Mesenchymal stem cell (in vitro differentiated cells and primary cell): ENCODE data around the gene EEF2.

Source experiments
- DNase-seq: peaks from one replicate; pipeline ENCODE4 v3.0.0-alpha.2; 2013
- H2AFZ ChIP-seq: one replicate; pipeline ENCODE4 v1.6.1; 2013; ENCODE audit warnings: low read depth, mild to moderate bottlenecking, control low read depth, inconsistent platforms, low read length, moderate library complexity
- H2AK5ac ChIP-seq: 2 replicates; pipeline ENCODE4 v1.6.1; 2013; ENCODE audit warnings: low read length, moderate library complexity, mild to moderate bottlenecking, inconsistent platforms; ENCODE audit not compliant: severe bottlenecking
- H2BK120ac ChIP-seq: one replicate; pipeline ENCODE4 v1.6.1; 2013; ENCODE audit warnings: low read depth, mild to moderate bottlenecking, inconsistent platforms, low read length, moderate library complexity
- H2BK12ac ChIP-seq, 2 experiments: one replicate each; pipeline ENCODE4 v1.6.1; 2013; ENCODE audit warnings: inconsistent platforms in 2 of 2, low read length in 2 of 2, mild to moderate bottlenecking in 2 of 2, moderate library complexity in 2 of 2, control low read depth in 1 of 2
- H2BK15ac ChIP-seq: one replicate; pipeline ENCODE4 v1.6.1; 2013; ENCODE audit warnings: mild to moderate bottlenecking, low read depth, inconsistent platforms; ENCODE audit not compliant: poor library complexity, severe bottlenecking
- H2BK5ac ChIP-seq: 2 replicates; pipeline ENCODE4 v1.6.1; 2013; ENCODE audit warnings: low read depth, mild to moderate bottlenecking, low read length, control low read depth, inconsistent platforms; ENCODE audit not compliant: poor library complexity, severe bottlenecking
- H3K14ac ChIP-seq, 2 experiments: one replicate each; pipeline ENCODE4 v1.6.1; 2013; ENCODE audit warnings: inconsistent platforms in 2 of 2, low read length in 2 of 2, control low read depth in 1 of 2, mild to moderate bottlenecking in 1 of 2, moderate library complexity in 1 of 2
- H3K18ac ChIP-seq, 2 experiments: one replicate each; pipeline ENCODE4 v1.6.1; 2013; ENCODE audit warnings: inconsistent platforms in 2 of 2, low read length in 2 of 2, control low read depth in 1 of 2, low read depth in 1 of 2, mild to moderate bottlenecking in 1 of 2
- H3K23ac ChIP-seq, 2 experiments: one replicate each; pipeline ENCODE4 v1.6.1; 2013; ENCODE audit warnings: inconsistent platforms in 2 of 2, low read length in 2 of 2, mild to moderate bottlenecking in 2 of 2, moderate library complexity in 2 of 2, control low read depth in 1 of 2
- H3K27ac ChIP-seq: 2 replicates; pipeline ENCODE4 v1.5.1; 2013; ENCODE audit warnings: mild to moderate bottlenecking, moderate library complexity, low read length, control low read depth, inconsistent platforms; ENCODE audit not compliant: poor library complexity, severe bottlenecking
- H3K27me3 ChIP-seq, 2 experiments: 2 replicates each; pipeline versions ENCODE4 v1.6.1 to v1.7.0; 2013; ENCODE audit warnings: low read length in 2 of 2, mild to moderate bottlenecking in 2 of 2, moderate library complexity in 2 of 2, control low read depth in 1 of 2, inconsistent platforms in 1 of 2; ENCODE audit not compliant: control insufficient read depth in 1 of 2, insufficient read depth in 1 of 2
- H3K36me3 ChIP-seq, 2 experiments: 2 replicates each; pipeline versions ENCODE4 v1.6.1 to v1.7.0; 2013; ENCODE audit warnings: low read length in 2 of 2, control low read depth in 1 of 2, inconsistent platforms in 1 of 2, low read depth in 1 of 2, mild to moderate bottlenecking in 1 of 2; ENCODE audit not compliant: insufficient read depth in 2 of 2, control insufficient read depth in 1 of 2
- H3K4ac ChIP-seq, 2 experiments: one replicate each; pipeline ENCODE4 v1.6.1; 2013; ENCODE audit warnings: inconsistent platforms in 2 of 2, low read length in 2 of 2, mild to moderate bottlenecking in 2 of 2, moderate library complexity in 2 of 2, control low read depth in 1 of 2, low read depth in 1 of 2
- H3K4me1 ChIP-seq: 2 replicates; pipeline ENCODE4 v1.6.1; 2013; ENCODE audit warnings: low read depth, low read length, control low read depth; ENCODE audit not compliant: control insufficient read depth, insufficient read depth
- H3K4me2 ChIP-seq: 2 replicates; pipeline ENCODE4 v1.6.1; 2013; ENCODE audit warnings: low read length, mild to moderate bottlenecking, inconsistent platforms; ENCODE audit not compliant: poor library complexity, severe bottlenecking
- H3K4me3 ChIP-seq, 2 experiments: 2 replicates each; pipeline versions ENCODE4 v1.5.1 to v1.7.0; 2013; ENCODE audit warnings: low read length in 2 of 2, mild to moderate bottlenecking in 2 of 2, control low read depth in 1 of 2, low read depth in 1 of 2; ENCODE audit not compliant: insufficient read depth in 1 of 2
- H3K79me1 ChIP-seq: replicated peaks from 2 replicates; pipeline ENCODE4 v1.6.1; 2013; ENCODE audit warnings: mild to moderate bottlenecking, control low read depth, low read length, inconsistent platforms; ENCODE audit not compliant: poor library complexity, severe bottlenecking
- H3K9ac ChIP-seq: 2 replicates; pipeline ENCODE4 v1.7.0; 2013; ENCODE audit warnings: mild to moderate bottlenecking, low read length, moderate library complexity
- H3K9me3 ChIP-seq: 2 replicates; pipeline ENCODE4 v1.7.0; 2013; ENCODE audit warnings: mild to moderate bottlenecking, low read length; ENCODE audit not compliant: control insufficient read depth
- H4K8ac ChIP-seq: one replicate; pipeline ENCODE4 v1.6.1; 2013; ENCODE audit warnings: inconsistent platforms, mild to moderate bottlenecking, low read length, moderate library complexity
- H4K91ac ChIP-seq: one replicate; pipeline ENCODE4 v1.6.1; 2013; ENCODE audit warnings: mild to moderate bottlenecking, low read length, inconsistent platforms
- WGBS: methylation state at CpG from one replicate; pipeline ENCODE4 v1.1.7; 2013; ENCODE audit warnings: mixed read lengths; 5-methylcytosine and 5-hydroxymethylcytosine counted together

The EEF2 gene

DNA sequence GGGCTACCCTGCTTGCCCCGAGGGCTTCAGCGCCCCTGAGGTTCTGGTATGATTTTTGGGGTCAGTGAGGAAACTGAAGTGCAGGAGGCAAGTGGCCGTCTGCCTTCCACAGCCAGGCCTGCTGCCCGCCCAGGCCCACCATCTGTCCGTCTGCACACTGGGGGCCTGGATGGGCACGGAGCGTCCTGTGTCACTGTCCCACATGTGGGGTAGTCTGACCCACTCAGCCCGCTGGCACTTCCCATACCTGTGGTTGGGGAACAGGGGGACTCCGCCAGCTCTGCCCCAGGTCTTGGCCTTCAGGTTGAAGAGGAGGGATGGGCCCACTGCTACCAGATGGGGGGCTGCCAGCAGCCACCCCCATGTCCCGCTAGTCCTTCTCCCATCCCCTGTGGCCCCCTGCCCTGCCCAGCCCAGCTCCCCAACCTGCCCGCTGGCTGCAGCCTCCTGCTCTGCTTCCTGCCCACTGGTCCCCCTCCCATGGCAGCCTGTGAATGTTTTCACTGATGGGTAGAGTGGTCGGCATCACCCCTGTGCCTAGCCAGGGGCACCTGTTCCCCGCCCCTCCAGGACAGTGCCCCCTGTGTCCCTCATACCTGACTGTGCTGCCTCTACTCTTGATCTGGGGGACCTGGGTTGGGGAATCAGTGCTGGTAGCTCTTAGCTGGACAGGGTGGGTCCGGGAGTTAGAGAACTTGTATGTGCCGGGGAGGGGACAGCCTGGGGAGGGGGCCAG lies 31.8 kb upstream of the EEF2 start:
- DNase-seq, result no peak
- Histone ChIP-seq H2BK5ac (no peak overlapping the region), H2BK120ac (no peak overlapping the region), H3K27ac (no peak overlapping the region), H3K4me3 (no peak overlapping the region), H3K79me1 (peaks cover 51% of the 10 kb centered on the region), H2AK5ac (no peak overlapping the region), H3K14ac (no peak overlapping the region), H3K18ac (no peak overlapping the region), H3K4me1 (peaks cover 39% of the 10 kb centered on the region), H3K36me3 (peaks cover 40 to 83% of the 10 kb centered on the region in 2 experiments), H3K27me3 (no peaks in the 10 kb centered on the region), H2BK15ac (no peak overlapping the region), H3K4me2 (no peak overlapping the region), H3K9ac (no peak overlapping the region), H2BK12ac (no peak overlapping the region), H3K4ac (no peak overlapping the region), H3K9me3 (no peaks in the 10 kb centered on the region), H2AFZ (no peak overlapping the region), H3K23ac (no peak overlapping the region), H4K91ac (no peak overlapping the region), H4K8ac (no peak overlapping the region)
- 96% methylated on average over 15 of the region's 15 CpGs for WGBS

- Histone ChIP-seq H3K36me3 (peaks cover 38 to 85% of the 10 kb centered on the region in 2 experiments), H2AFZ (no peak overlapping the region), H2BK5ac (no peak overlapping the region), H3K14ac (no peak overlapping the region), H3K18ac (no peak overlapping the region), H2BK15ac (no peak overlapping the region), H3K23ac (no peak overlapping the region), H2AK5ac (no peak overlapping the region), H4K91ac (peak overlapping the region; percentile 66), H4K8ac (no peak overlapping the region), H3K27ac (no peak overlapping the region), H2BK12ac (peak overlapping the region in 1 of 2 experiments; percentile 11), H3K27me3 (no peaks in the 10 kb centered on the region), H3K4me1 (peaks cover 41% of the 10 kb centered on the region), H3K9ac (no peak overlapping the region), H3K4me3 (no peak overlapping the region), H3K79me1 (peaks cover 51% of the 10 kb centered on the region), H3K9me3 (no peaks in the 10 kb centered on the region), H3K4me2 (no peak overlapping the region), H3K4ac (no peak overlapping the region), H2BK120ac (no peak overlapping the region)
- 94% methylated on average over 12 of the region's 12 CpGs for WGBS
- DNase-seq, result no peak
Measured at GRCh38 chr19:4016486-4016885, 31.2 kb upstream of the EEF2 start.

DNA sequence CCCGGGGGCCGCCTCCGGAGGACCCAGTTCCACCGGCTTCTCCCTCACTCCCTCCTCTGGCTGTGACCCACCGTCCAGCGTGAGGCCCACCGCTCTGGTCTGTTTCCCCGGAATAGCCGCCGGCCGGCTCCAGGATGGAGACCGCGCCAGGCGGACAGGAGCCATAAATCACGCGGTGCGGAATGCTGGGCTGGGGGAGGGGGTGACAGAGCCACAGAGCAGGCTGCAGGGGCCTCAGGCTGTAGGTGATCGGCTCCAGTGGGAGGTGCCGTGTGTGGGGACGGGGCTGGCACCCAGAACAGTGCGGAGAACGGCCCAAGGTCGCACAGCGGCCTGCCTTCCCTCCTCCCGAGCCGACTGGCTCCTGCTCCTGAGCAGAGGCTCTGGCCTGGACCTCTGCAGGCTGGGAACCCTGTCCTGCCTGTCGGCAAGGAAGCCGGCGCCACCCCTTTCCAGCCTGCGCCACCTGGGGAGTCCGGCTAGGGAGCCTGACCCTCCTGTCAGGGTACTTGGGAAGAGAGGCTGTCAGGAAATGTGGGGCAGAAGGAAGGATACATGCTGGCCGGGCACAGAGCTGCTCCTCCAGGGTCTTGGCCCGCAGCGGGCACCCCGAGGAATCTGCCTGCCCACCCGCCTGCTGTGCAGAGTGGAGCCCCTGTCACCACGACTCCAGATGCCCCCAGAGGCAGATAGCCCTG lies 30.6 kb upstream of the EEF2 start:
- Histone ChIP-seq H3K4me1 (peaks cover 45% of the 10 kb centered on the region), H4K8ac (peak overlapping the region; percentile 45), H2AFZ (no peak overlapping the region), H3K14ac (no peak overlapping the region), H2AK5ac (no peak overlapping the region), H2BK5ac (no peak overlapping the region), H2BK15ac (no peak overlapping the region), H3K79me1 (peaks cover 54% of the 10 kb centered on the region), H2BK12ac (peak overlapping the region; percentile 11 to 32), H3K36me3 (peaks cover 38 to 89% of the 10 kb centered on the region in 2 experiments), H3K27ac (no peak overlapping the region), H3K9me3 (no peaks in the 10 kb centered on the region), H3K27me3 (no peaks in the 10 kb centered on the region), H3K9ac (no peak overlapping the region), H3K18ac (peak overlapping the region; percentile 45 to 86), H3K4ac (peak overlapping the region in 1 of 2 experiments; percentile 37), H3K4me3 (no peak overlapping the region), H3K23ac (no peak overlapping the region), H2BK120ac (no peak overlapping the region), H4K91ac (peak overlapping the region; percentile 66), H3K4me2 (peak overlapping the region; percentile 5)
- DNase-seq, result peak; percentile 30
- 40% methylated on average over 37 of the region's 37 CpGs for WGBS
